ENCODE results near the gene HSF2BP. TPM values are rescaled to one million over a fixed set of nuclear protein-coding genes. Genes with fewer than 3 reads are reported as not detected.

Gene HSF2BP
- total RNA-seq, 1 experiment from 2014 or later = 1.5 TPM

DNA sequence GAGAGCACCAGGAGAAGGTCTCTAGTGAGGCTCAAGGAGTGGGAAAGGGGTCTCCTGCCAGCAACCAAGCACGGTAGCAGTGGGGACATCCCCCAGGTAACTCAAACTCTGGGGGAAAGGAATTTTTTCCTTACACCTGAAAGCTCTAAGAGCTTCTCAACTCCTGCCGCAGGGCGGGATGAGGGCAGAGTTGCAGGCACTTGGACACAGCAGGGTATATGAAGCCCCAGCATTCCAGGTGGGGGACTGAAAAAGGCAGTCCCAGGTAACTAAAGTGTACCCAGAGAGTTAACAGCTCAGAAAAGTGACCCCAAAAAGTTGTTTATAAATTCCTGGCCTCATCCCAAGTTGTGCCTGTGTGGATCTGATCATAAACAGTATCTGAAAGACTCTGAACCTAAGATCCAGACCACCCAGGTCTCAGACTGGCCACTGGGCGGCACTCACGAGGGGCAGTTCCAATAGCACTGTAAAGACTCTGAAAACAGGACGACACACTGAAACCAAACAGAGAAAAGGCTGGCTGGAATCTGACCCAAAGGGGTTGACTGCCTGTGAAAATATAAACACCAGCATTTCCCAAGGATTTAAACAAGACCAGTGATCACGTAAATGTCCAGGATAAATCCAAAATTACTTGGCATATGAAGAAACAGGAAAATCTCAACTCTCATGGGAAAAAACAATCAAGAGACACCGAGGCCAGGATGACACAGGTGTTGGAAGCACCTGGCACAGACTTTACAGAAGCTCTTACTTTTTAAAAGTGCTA, 47.5 kb downstream of the HSF2BP start:
- Histone ChIP-seq H3K23me2 (ENCODE audit: insufficient read length, low read depth, low read length, poor library complexity, severe bottlenecking) (no peaks in the 10 kb centered on the region), H4K5ac (ENCODE audit: insufficient read length, low read depth, low read length) (no peak overlapping the region), H2AK5ac (ENCODE audit: insufficient read length, low read length) (no peak overlapping the region), H3K27me3 (ENCODE audit: insufficient read depth, low read length) (no peaks in the 10 kb centered on the region), H2AFZ (ENCODE audit: low read length) (no peak overlapping the region), H3K79me2 (ENCODE audit: insufficient read depth, low read length) (no peaks in the 10 kb centered on the region), H2BK20ac (ENCODE audit: low read depth, low read length, poor library complexity, severe bottlenecking) (no peak overlapping the region), H3K18ac (ENCODE audit: insufficient read length, low read depth, low read length) (no peak overlapping the region), H2BK120ac (ENCODE audit: low read depth, low read length, poor library complexity, severe bottlenecking) (no peak overlapping the region), H2BK5ac (ENCODE audit: insufficient read length, low read length) (no peak overlapping the region), H3K9ac (ENCODE audit: extremely low read depth, insufficient read length, low read length) (no peak overlapping the region), H3K79me1 (ENCODE audit: insufficient read depth, low read depth, low read length, poor library complexity, severe bottlenecking) (no peaks in the 10 kb centered on the region), H3K4me1 (ENCODE audit: insufficient read depth, low read length) (no peaks in the 10 kb centered on the region), H4K91ac (ENCODE audit: insufficient read length, low read depth, low read length) (no peak overlapping the region), H3K14ac (ENCODE audit: insufficient read depth, low read length) (no peak overlapping the region), H2BK12ac (ENCODE audit: insufficient read length, low read depth, low read length) (no peak overlapping the region), H4K8ac (replicated peaks; ENCODE audit: insufficient read length, low read depth, low read length) (no peak overlapping the region), H2BK15ac (ENCODE audit: low read depth, low read length) (no peak overlapping the region), H3K56ac (ENCODE audit: insufficient read length, low read depth, low read length) (no peak overlapping the region), H3K4ac (ENCODE audit: low read depth, low read length) (no peak overlapping the region), H4K20me1 (ENCODE audit: control insufficient read depth, insufficient read depth, insufficient read length) (no peaks in the 10 kb centered on the region), H3K27ac (ENCODE audit: insufficient read length, low read depth, low read length) (no peak overlapping the region), H3K9me3 (ENCODE audit: control insufficient read depth, low read depth, low read length) (no peaks in the 10 kb centered on the region), H3K23ac (ENCODE audit: insufficient read length, low read depth, low read length) (no peak overlapping the region), H3T11ph (ENCODE audit: low read length) (no peak overlapping the region), H3K4me2 (ENCODE audit: insufficient read depth, insufficient read length, low read length) (no peak overlapping the region)
- Mint-ChIP-seq H3K36me3 (ENCODE audit: insufficient read depth in 1 of 3, low read depth in 3 of 3) (no peaks in the 10 kb centered on the region), H3K27me3 (ENCODE audit: low read depth) (no peaks in the 10 kb centered on the region), H3K9me3 (no peaks in the 10 kb centered on the region), H3K4me1 (peaks cover 3 to 4% of the 10 kb centered on the region in 2 experiments), H3K4me3 (no peak overlapping the region), H3K27ac (peak overlapping the region in 1 of 3 experiments; percentile 45; a peak in 3 of 7 replicates)
- TF ChIP-seq, protein P1, sequence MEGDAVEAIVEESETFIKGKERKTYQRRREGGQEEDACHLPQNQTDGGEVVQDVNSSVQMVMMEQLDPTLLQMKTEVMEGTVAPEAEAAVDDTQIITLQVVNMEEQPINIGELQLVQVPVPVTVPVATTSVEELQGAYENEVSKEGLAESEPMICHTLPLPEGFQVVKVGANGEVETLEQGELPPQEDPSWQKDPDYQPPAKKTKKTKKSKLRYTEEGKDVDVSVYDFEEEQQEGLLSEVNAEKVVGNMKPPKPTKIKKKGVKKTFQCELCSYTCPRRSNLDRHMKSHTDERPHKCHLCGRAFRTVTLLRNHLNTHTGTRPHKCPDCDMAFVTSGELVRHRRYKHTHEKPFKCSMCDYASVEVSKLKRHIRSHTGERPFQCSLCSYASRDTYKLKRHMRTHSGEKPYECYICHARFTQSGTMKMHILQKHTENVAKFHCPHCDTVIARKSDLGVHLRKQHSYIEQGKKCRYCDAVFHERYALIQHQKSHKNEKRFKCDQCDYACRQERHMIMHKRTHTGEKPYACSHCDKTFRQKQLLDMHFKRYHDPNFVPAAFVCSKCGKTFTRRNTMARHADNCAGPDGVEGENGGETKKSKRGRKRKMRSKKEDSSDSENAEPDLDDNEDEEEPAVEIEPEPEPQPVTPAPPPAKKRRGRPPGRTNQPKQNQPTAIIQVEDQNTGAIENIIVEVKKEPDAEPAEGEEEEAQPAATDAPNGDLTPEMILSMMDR (conservative IDR thresholded peaks at IDR 0.05) = peak; percentile 79
- peak; percentile 73 for DNase-seq
- no CpG with 5 or more reads among the region's 8 CpGs for WGBS (ENCODE audit: extremely low coverage, insufficient read length, low lambda C conversion rate)
